ENCODE data around the gene ACTRT2.

The ACTRT2 gene

GRCh38 chr1:3060601-3061551 lies 39.6 kb downstream of the ACTRT2 start:
- in situ Hi-C loops (cut with MboI; ENCODE audit: low sequenced_read_pairs, unreplicated experiment), result no loop called here
- DNase-seq (ENCODE audit: low spot score), result no peak
- TF ChIP-seq CTCF (IDR thresholded peaks at IDR 0.05; ENCODE audit: borderline replicate concordance, control extremely low read depth, extremely low read depth, insufficient read depth, missing control alignments), result no peak

- in situ Hi-C loops (cut with MboI; ENCODE audit: low sequenced_read_pairs, unreplicated experiment), result no loop called here
- no peak for DNase-seq (ENCODE audit: low spot score)
- TF ChIP-seq CTCF (IDR thresholded peaks at IDR 0.05; ENCODE audit: borderline replicate concordance, control extremely low read depth, extremely low read depth, insufficient read depth, missing control alignments), result no peak
Measured at GRCh38 chr1:3061566-3061965, 40.3 kb downstream of the ACTRT2 start.

DNA sequence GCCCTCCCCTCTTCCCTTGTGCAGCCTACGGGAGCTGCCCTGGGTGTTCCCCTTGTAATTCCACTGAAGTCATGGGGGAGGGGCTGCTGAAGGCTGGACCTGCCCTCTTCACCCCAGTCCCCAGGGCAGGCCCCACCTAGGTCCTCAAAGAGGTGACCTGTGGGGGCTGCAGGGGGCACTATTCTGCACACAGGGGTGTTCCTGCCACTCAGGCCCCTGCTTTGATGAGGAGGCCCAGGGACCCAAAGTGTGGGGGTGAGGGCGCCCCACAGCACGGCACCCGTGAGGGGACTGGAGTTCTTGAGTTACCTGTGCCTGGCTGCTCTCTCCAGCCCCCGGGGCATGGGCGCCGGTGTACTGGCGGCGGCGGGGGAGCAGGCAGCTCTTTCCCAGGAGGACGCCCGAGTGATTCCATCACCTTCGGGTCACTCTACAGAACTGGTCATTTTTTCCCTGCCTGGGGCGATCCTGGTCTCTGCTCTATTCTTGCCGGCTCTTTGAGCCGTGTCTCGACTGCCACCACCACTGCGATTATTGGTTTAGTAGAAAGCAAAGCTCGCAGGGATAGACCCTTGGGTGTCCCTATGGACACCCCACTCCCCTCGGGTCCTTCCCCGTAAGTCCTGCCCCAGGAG lies 40.8 kb downstream of the ACTRT2 start:
- no peak for DNase-seq (ENCODE audit: low spot score)
- in situ Hi-C loops (cut with MboI; ENCODE audit: low sequenced_read_pairs, unreplicated experiment), result no loop called here
- TF ChIP-seq CTCF (IDR thresholded peaks at IDR 0.05; ENCODE audit: borderline replicate concordance, control extremely low read depth, extremely low read depth, insufficient read depth, missing control alignments), result no peak

DNA sequence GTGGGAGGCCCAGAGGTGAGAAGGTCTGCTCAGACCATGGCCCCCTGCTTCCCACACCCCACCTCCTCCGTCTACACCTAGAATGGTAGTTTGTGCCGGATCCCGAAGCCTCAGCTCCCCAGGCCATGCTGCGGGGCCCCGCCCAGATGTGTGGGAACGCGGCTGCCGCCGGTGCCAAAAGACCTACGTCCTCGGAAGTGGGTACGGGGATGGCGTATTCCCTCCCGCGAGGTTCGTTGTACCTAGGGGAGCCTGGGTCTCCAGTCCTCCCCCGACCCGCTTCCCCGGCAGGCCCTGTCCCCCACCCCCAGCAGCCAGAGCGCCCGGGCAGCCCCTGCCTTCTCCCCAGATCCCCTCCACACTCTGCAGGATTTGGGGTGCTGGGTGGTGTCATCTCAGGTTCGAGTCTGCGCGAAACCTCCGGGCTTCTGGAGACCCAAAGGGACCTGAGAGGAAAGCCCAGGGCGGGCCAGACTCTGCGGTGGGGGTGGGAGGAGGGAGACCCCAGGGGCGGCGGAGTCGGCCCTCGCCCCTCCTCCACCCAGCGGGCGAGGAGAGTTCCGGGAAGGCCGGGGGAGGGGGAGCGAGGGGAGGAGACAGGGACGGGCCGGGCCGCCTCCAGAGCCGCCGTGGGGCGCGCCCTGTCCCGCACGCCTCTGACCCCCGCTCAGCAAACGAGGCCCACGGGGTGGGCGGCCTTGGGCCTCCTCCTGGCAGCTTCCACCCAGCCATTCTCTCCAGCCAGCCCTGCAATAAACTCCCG lies 41.5 kb downstream of the ACTRT2 start:
- TF ChIP-seq CTCF (IDR thresholded peaks at IDR 0.05; ENCODE audit: borderline replicate concordance, control extremely low read depth, extremely low read depth, insufficient read depth, missing control alignments), result no peak
- in situ Hi-C loops (cut with MboI; ENCODE audit: low sequenced_read_pairs, unreplicated experiment), result no loop called here
- no peak for DNase-seq (ENCODE audit: low spot score)

GRCh38 chr1:3063379-3064295 lies 42.4 kb downstream of the ACTRT2 start:
- no peak for TF ChIP-seq CTCF (IDR thresholded peaks at IDR 0.05; ENCODE audit: borderline replicate concordance, control extremely low read depth, extremely low read depth, insufficient read depth, missing control alignments)
- DNase-seq (ENCODE audit: low spot score), result no peak
- in situ Hi-C loops (cut with MboI; ENCODE audit: low sequenced_read_pairs, unreplicated experiment), result no loop called here
